ENCODE results near the gene AQP9.
"Not testable (repeated sequence)": the region's sequence is repeated elsewhere in the genome, so short reads cannot be mapped to it uniquely, and the experiment has no call there.

Gene AQP9

GRCh38 chr15:58138106-58138505, at the start of gene AQP9:
TSS of gene AQP9 (plus strand) at chr15:58138381. CDS start at chr15:58138566, 185 bp downstream.
- no peak for DNase-seq

GRCh38 chr15:58095415-58095814, 42.8 kb upstream of the AQP9 start:
- no peak for DNase-seq

GRCh38 chr15:58096529-58097084, 41.6 kb upstream of the AQP9 start:
- DNase-seq = no peak

- no peak for DNase-seq
These were observed 34.7 kb upstream of the AQP9 start for GRCh38 chr15:58103482-58103881.

GRCh38 chr15:58108117-58108516, 30.1 kb upstream of the AQP9 start:
- DNase-seq = no peak

- DNase-seq = no peak
These were observed 28.8 kb upstream of the AQP9 start for GRCh38 chr15:58109419-58109818.

GRCh38 chr15:58110999-58111717, 27.0 kb upstream of the AQP9 start:
- no peak for DNase-seq

GRCh38 chr15:58111718-58112104, 26.5 kb upstream of the AQP9 start:
- no peak for DNase-seq

GRCh38 chr15:58113358-58113757, 24.8 kb upstream of the AQP9 start:
- DNase-seq = not testable (repeated sequence)

GRCh38 chr15:58114388-58114787, 23.8 kb upstream of the AQP9 start:
- no peak for DNase-seq

- no peak for DNase-seq
These were observed 23.4 kb upstream of the AQP9 start for GRCh38 chr15:58114812-58115211.

GRCh38 chr15:58115692-58116091, 22.5 kb upstream of the AQP9 start:
- DNase-seq = no peak

GRCh38 chr15:58117619-58118018, 20.6 kb upstream of the AQP9 start:
- no peak for DNase-seq

- no peak for DNase-seq
These were observed 19.9 kb upstream of the AQP9 start for GRCh38 chr15:58118272-58118671.

- DNase-seq = no peak
These were observed 19.2 kb upstream of the AQP9 start for GRCh38 chr15:58119016-58119415.

GRCh38 chr15:58124585-58124984, 13.6 kb upstream of the AQP9 start:
- no peak for DNase-seq

- DNase-seq = no peak
These were observed 12.8 kb upstream of the AQP9 start for GRCh38 chr15:58125333-58125732.

GRCh38 chr15:58134886-58135285, 3.3 kb upstream of the AQP9 start:
- no peak for DNase-seq

- no peak for DNase-seq
These were observed 2.5 kb upstream of the AQP9 start for GRCh38 chr15:58135511-58136174.

GRCh38 chr15:58136731-58137130, 1.4 kb upstream of the AQP9 start:
- no peak for DNase-seq

GRCh38 chr15:58137686-58138085, 495 bp upstream of the AQP9 start:
- no peak for DNase-seq

- no peak for DNase-seq
These were observed 1.3 kb downstream of the AQP9 start for GRCh38 chr15:58139276-58139988.

GRCh38 chr15:58139989-58140522, 1.9 kb downstream of the AQP9 start:
- DNase-seq = no peak
